Measurements from ENCODE around the gene CACNG8.
A peak's percentile ranks its signal among the peaks of the same experiment; 100 is the strongest.

The CACNG8 gene

GRCh38 chr19:53961523-53962356 is 997 bp upstream of the CACNG8 start:
- DNase-seq (ENCODE audit: low read depth in 2 of 2), result no peak

GRCh38 chr19:53965091-53965490 is 2.4 kb downstream of the CACNG8 start:
- DNase-seq (ENCODE audit: low read depth in 2 of 2), result no peak

- no peak for DNase-seq (ENCODE audit: low read depth in 2 of 2)
Observed at GRCh38 chr19:53966931-53967330, 4.2 kb downstream of the CACNG8 start.

- DNase-seq (ENCODE audit: low read depth in 2 of 2), result no peak
Observed at GRCh38 chr19:53969366-53969765, 6.6 kb downstream of the CACNG8 start.

- DNase-seq (ENCODE audit: low read depth in 2 of 2), result no peak
Observed at GRCh38 chr19:53971673-53972072, 8.9 kb downstream of the CACNG8 start.

DNA sequence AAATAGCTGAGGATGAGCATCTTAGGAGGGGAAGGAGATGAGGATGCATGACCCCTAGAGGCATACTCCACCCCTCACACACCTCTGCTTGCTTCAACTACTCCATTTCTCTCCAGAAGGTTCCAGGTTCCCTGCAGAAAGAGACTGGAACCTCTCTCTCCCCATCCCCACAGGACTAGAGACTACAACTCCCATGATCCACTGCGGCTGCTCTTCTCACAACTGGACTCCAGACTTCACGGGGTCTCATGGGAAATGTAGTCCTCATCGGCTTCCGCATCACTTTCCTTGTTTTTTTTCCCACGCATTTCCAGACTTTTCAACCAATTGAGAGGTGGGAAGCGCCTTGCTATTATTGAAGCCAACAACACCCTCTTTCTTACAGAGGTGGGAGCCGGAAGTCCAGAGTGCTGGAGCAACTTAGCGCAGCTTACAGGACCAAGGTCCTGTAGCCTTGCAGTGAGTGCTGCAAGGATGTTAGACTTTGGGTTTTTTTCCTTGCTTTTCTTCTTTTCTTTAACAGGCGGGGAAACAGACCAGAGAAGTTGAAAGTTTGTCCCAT is 14.8 kb downstream of the CACNG8 start:
- peak in 1 of 2 donors; percentile 23 for DNase-seq (ENCODE audit: low read depth in 2 of 2)

DNA sequence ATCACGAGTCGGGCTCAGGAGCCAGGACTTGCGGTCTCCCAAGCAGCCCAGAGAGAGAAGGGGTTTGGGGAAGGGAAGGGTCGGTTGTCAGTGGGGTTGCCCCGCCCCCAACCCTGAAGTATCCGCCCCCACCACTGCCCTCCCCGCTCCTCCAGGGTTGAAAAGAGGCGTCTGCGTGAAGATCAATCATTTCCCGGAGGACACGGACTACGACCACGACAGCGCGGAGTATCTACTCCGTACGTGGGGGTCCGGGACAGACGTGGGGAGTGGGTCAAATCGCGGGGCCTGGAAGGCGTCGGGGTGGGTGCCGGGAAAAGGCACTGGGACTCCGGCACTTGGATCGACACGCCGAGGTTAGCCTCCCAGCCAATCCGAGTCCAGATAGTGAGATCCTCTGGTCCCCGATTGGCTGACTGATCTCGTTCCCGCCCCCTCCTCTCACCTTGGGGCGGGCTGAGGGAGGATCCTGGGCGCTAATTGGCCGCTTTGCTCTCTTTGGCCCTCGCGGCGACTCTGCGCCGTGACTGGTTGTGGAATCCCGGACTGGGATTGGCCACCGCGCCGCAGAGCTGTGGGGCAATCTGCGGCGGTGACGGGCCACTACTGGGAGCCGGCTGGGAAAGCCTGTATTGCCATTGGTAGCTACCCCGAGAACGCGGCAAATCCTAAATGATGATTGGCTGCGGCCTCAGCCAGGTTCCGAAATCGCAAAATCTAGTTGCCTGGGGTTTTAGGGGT is 15.4 kb downstream of the CACNG8 start:
- peak in 1 of 2 donors; percentile 40 for DNase-seq (ENCODE audit: low read depth in 2 of 2)

- no peak for DNase-seq (ENCODE audit: low read depth in 2 of 2)
Observed at GRCh38 chr19:53978975-53979801, 16.5 kb downstream of the CACNG8 start.

GRCh38 chr19:53980539-53981375 is 18.0 kb downstream of the CACNG8 start:
- no peak for DNase-seq (ENCODE audit: low read depth in 2 of 2)

- no peak for DNase-seq (ENCODE audit: low read depth in 2 of 2)
Observed at GRCh38 chr19:53981376-53981951, 18.7 kb downstream of the CACNG8 start.

- no peak for DNase-seq (ENCODE audit: low read depth in 2 of 2)
Observed at GRCh38 chr19:53982001-53982451, 19.3 kb downstream of the CACNG8 start.

- DNase-seq (ENCODE audit: low read depth in 2 of 2), result no peak
Observed at GRCh38 chr19:53982611-53983010, 19.9 kb downstream of the CACNG8 start.

DNA sequence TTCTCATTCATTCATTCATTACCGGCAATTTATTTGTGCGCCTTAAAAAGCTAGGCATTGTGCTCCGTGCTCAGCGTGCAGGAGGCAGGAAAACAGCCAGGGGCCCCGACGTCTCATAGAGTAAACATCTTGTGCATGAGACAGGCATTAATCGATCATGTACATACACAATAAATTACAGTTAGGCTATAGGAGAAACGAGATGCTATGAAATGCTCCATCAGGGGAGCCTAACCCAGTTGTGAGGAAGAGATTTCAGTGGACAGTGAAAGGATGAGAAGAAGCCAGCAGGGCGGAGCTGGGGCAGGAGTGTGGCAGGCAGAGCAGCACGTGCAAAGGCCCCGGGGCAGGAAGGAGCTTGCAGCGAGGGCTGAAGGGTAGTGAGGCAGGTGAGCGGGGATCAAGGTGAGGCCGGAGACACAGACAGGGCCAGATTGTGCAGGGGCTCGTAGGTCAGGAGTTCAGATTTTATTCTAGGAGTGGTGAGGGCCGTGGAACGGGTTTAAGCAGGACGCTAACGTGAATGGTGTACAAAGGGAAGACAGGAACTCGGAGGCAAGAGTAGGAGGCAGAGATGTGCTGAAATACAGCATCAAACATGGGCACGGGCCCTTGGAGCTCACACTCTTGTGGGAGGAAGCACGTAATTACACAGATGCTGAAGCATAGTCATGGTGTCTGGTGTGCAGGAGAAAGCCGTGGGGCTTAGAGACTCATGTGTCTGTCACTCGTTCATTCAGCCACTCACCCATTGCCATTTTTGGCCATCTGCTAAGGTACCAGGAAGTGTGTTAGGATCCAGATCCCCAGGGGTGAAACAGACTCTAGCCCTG is 20.9 kb downstream of the CACNG8 start:
- no peak for DNase-seq (ENCODE audit: low read depth in 2 of 2)

DNA sequence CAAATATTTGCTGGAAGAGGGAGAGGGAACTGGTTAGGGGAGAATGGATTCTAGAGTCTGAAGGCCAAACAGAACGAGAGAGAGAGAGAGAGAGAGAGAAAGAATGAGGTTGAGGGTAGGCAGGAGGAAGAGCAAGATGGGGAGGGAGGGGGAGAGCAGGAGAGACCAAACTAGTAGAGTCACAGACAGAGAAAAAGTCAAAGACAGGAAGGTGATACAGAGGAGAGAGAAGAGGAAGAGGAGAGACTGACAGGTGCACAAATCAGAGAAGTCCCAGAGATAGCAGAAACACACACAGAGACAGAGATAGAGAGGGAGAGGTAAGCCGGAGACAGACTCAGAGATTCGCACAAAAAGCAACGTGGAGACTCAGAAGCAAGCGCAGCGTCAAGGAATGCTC is 23.1 kb downstream of the CACNG8 start:
- DNase-seq (ENCODE audit: low read depth in 2 of 2), result no peak

DNA sequence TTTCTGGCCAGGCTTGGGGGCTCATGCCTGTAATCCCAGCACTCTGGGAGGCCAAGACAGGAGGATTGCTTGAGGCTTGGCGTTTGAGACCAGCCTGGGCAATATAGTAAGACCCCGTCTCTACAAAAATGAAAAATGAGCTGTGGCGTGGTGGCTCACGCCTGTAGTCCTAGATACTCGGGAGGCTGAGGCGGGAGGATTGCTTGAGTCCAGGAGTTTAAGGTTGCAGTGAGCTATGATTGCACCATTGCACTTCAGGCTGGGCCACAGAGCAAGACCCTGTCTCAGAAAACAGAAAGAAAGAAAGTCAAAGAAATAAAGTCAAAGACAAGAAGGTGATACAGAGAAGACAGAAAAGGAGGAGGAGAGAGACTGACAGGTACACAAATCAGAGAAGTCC is 26.2 kb downstream of the CACNG8 start:
- no peak for DNase-seq (ENCODE audit: low read depth in 2 of 2)

- no peak for DNase-seq (ENCODE audit: low read depth in 2 of 2)
Observed at GRCh38 chr19:53989600-53990533, 27.1 kb downstream of the CACNG8 start.

DNA sequence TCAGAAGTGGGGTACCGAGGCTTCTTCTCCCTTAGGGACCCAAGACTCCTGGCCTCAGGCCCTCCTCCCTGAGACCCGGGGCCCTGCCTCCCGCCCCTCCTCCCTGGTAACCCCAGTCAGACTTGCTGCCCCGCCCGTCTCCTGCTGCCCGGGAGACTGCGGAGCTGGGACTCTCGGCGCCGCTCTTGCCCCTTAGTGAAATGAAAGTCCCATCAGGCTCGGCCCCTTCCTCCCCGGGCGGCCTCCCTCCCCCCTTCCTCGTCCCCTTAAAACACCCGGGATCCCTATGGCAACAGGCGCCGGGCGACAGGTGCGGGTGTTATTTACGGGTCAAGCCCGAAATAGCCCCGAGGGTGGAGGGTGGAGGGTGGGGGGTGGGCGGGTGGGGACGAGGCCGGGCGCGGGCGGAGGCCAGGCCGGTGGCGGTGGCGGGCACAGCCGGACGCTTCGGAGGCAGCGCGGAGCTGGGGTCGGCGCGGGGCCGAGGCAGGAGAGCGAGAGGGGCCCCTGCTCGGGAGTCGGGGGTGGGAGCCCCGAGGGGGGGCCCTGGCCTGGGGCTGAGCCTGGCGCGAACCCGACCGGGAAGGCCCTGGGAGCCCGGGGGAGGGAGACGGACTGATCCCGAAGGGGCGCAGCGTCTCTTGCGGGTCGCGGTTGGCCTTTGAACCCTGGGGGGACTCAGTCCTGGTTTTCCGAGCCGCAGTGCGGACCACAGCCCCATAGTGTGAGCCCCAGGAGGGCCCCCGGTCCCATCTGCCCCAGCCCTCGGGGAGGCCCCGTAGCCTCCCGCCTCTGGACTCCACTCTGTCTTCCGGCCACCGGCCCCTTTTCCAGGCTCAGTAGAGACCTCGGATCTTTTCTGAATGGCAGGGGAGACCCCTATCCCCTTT is 28.7 kb downstream of the CACNG8 start, which contains the start of gene CACNG6:
Gene CACNG6, plus strand, starts transcription at position 414 of the 890 bp plus-strand sequence. CDS start 1,241 bp downstream, outside the sequence.
- DNase-seq (ENCODE audit: low read depth in 2 of 2), result no peak
